Measurements from ENCODE around the gene ZMYND11.
"Not testable (repeated sequence)": the region's sequence is repeated elsewhere in the genome, so short reads cannot be mapped to it uniquely, and the experiment has no call there.

The ZMYND11 gene

GRCh38 chr10:282294-283139, 147.3 kb downstream of the ZMYND11 start:
- DNase-seq (ENCODE audit: low spot score), result no peak

GRCh38 chr10:283140-283479, 147.9 kb downstream of the ZMYND11 start:
- DNase-seq (ENCODE audit: low spot score), result no peak

- DNase-seq (ENCODE audit: low spot score), result no peak
These were observed 148.7 kb downstream of the ZMYND11 start for GRCh38 chr10:283916-284356.

- no peak for DNase-seq (ENCODE audit: low spot score)
These were observed 150.0 kb downstream of the ZMYND11 start for GRCh38 chr10:285216-285615.

- DNase-seq (ENCODE audit: low spot score), result no peak
These were observed 151.9 kb downstream of the ZMYND11 start for GRCh38 chr10:287026-287709.

- no peak for DNase-seq (ENCODE audit: low spot score)
These were observed 152.6 kb downstream of the ZMYND11 start for GRCh38 chr10:287814-288213.

GRCh38 chr10:288316-289200, 153.3 kb downstream of the ZMYND11 start:
- DNase-seq (ENCODE audit: low spot score), result no peak

- DNase-seq (ENCODE audit: low spot score), result no peak
These were observed 154.3 kb downstream of the ZMYND11 start for GRCh38 chr10:289581-289980.

- DNase-seq (ENCODE audit: low spot score), result no peak
These were observed 154.9 kb downstream of the ZMYND11 start for GRCh38 chr10:290026-290725.

- DNase-seq (ENCODE audit: low spot score), result no peak
These were observed 158.4 kb downstream of the ZMYND11 start for GRCh38 chr10:293636-294035.

GRCh38 chr10:297567-297966, 162.3 kb downstream of the ZMYND11 start:
- no peak for DNase-seq (ENCODE audit: low spot score)

- no peak for DNase-seq (ENCODE audit: low spot score)
These were observed 162.8 kb downstream of the ZMYND11 start for GRCh38 chr10:298033-298432.

- DNase-seq (ENCODE audit: low spot score), result no peak
These were observed 164.3 kb downstream of the ZMYND11 start for GRCh38 chr10:299512-299911.

- DNase-seq (ENCODE audit: low spot score), result no peak
These were observed 164.7 kb downstream of the ZMYND11 start for GRCh38 chr10:299969-300368.

GRCh38 chr10:300580-300979, 165.3 kb downstream of the ZMYND11 start:
- not testable (repeated sequence) for DNase-seq (ENCODE audit: low spot score)

- DNase-seq (ENCODE audit: low spot score), result no peak
These were observed 166.3 kb downstream of the ZMYND11 start for GRCh38 chr10:301536-301935.

All from cerebellar cortex (tissue), 1 donor.